ENCODE data around the gene CFAP70.
A peak's percentile ranks its signal among the peaks of the same experiment; 100 is the strongest.
"Not testable (repeated sequence)": the region's sequence is repeated elsewhere in the genome, so short reads cannot be mapped to it uniquely, and the experiment has no call there.

The CFAP70 gene

GRCh38 chr10:73358331-73359279 is at the start of gene CFAP70:
Gene CFAP70 (minus strand): TSS chr10:73358864. CDS start chr10:73354796, 4,068 bp downstream.
- no peak for TF ChIP-seq ZNF274 (IDR thresholded peaks at IDR 0.05; ENCODE audit: low read depth, low read length)
- H3K4me3 ChIP-seq (ENCODE audit: low read length), result peak within 1 kb of the TSS; percentile 67

GRCh38 chr10:73408061-73408460 is 49.4 kb upstream of the CFAP70 start:
- TF ChIP-seq ZNF274 (IDR thresholded peaks at IDR 0.05; ENCODE audit: low read depth, low read length), result no peak
- H3K4me3 ChIP-seq (ENCODE audit: low read length), result no peak overlapping the region

- no peak for TF ChIP-seq ZNF274 (IDR thresholded peaks at IDR 0.05; ENCODE audit: low read depth, low read length)
Measured at GRCh38 chr10:73407495-73407894, 48.8 kb upstream of the CFAP70 start.

GRCh38 chr10:73406846-73407245 is 48.2 kb upstream of the CFAP70 start:
- H3K4me3 ChIP-seq (ENCODE audit: low read length), result no peak overlapping the region
- no peak for TF ChIP-seq ZNF274 (IDR thresholded peaks at IDR 0.05; ENCODE audit: low read depth, low read length)

More at GRCh38 chr10:73407495-73407894, 48.8 kb upstream of the CFAP70 start:
- no peak overlapping the region for H3K4me3 ChIP-seq (ENCODE audit: low read length)

- TF ChIP-seq ZNF274 (IDR thresholded peaks at IDR 0.05; ENCODE audit: low read depth, low read length), result no peak
Measured at GRCh38 chr10:73405556-73405955, 46.9 kb upstream of the CFAP70 start.

GRCh38 chr10:73404690-73405089 is 46.0 kb upstream of the CFAP70 start:
- no peak for TF ChIP-seq ZNF274 (IDR thresholded peaks at IDR 0.05; ENCODE audit: low read depth, low read length)

More at GRCh38 chr10:73405556-73405955, 46.9 kb upstream of the CFAP70 start:
- H3K4me3 ChIP-seq (ENCODE audit: low read length), result no peak overlapping the region

GRCh38 chr10:73401636-73402035 is 43.0 kb upstream of the CFAP70 start:
- no peak for TF ChIP-seq ZNF274 (IDR thresholded peaks at IDR 0.05; ENCODE audit: low read depth, low read length)

More at GRCh38 chr10:73404690-73405089, 46.0 kb upstream of the CFAP70 start:
- H3K4me3 ChIP-seq (ENCODE audit: low read length), result no peak overlapping the region

GRCh38 chr10:73399063-73399462 is 40.4 kb upstream of the CFAP70 start:
- TF ChIP-seq ZNF274 (IDR thresholded peaks at IDR 0.05; ENCODE audit: low read depth, low read length), result no peak
- H3K4me3 ChIP-seq (ENCODE audit: low read length), result no peak overlapping the region

More at GRCh38 chr10:73401636-73402035, 43.0 kb upstream of the CFAP70 start:
- no peak overlapping the region for H3K4me3 ChIP-seq (ENCODE audit: low read length)

- TF ChIP-seq ZNF274 (IDR thresholded peaks at IDR 0.05; ENCODE audit: low read depth, low read length), result no peak
- no peak overlapping the region for H3K4me3 ChIP-seq (ENCODE audit: low read length)
Measured at GRCh38 chr10:73398024-73398423, 39.4 kb upstream of the CFAP70 start.

GRCh38 chr10:73394325-73394724 is 35.7 kb upstream of the CFAP70 start:
- H3K4me3 ChIP-seq (ENCODE audit: low read length), result not testable (repeated sequence)

GRCh38 chr10:73388228-73388627 is 29.6 kb upstream of the CFAP70 start:
- TF ChIP-seq ZNF274 (IDR thresholded peaks at IDR 0.05; ENCODE audit: low read depth, low read length), result no peak
- no peak overlapping the region for H3K4me3 ChIP-seq (ENCODE audit: low read length)

- no peak overlapping the region for H3K4me3 ChIP-seq (ENCODE audit: low read length)
- no peak for TF ChIP-seq ZNF274 (IDR thresholded peaks at IDR 0.05; ENCODE audit: low read depth, low read length)
Measured at GRCh38 chr10:73386583-73386982, 27.9 kb upstream of the CFAP70 start.

- no peak overlapping the region for H3K4me3 ChIP-seq (ENCODE audit: low read length)
- no peak for TF ChIP-seq ZNF274 (IDR thresholded peaks at IDR 0.05; ENCODE audit: low read depth, low read length)
Measured at GRCh38 chr10:73379064-73379748, 20.5 kb upstream of the CFAP70 start.

- no peak for TF ChIP-seq ZNF274 (IDR thresholded peaks at IDR 0.05; ENCODE audit: low read depth, low read length)
- H3K4me3 ChIP-seq (ENCODE audit: low read length), result no peak overlapping the region
Measured at GRCh38 chr10:73376679-73377078, 18.0 kb upstream of the CFAP70 start.

GRCh38 chr10:73368238-73368637 is 9.6 kb upstream of the CFAP70 start:
- no peak for TF ChIP-seq ZNF274 (IDR thresholded peaks at IDR 0.05; ENCODE audit: low read depth, low read length)
- no peak overlapping the region for H3K4me3 ChIP-seq (ENCODE audit: low read length)

Measured in GM08714 (cell line).